Measurements from ENCODE around the gene LHFPL3.
A peak's percentile ranks its signal among the peaks of the same experiment; 100 is the strongest.

Gene LHFPL3

GRCh38 chr7:104826135-104826534, 497.7 kb downstream of the LHFPL3 start:
- no peaks in the 10 kb centered on the region for H3K36me3 Mint-ChIP-seq (ENCODE audit: low read depth)
- no peak overlapping the region for H3K27ac Mint-ChIP-seq
- H3K4me3 Mint-ChIP-seq: no peak overlapping the region
- peaks cover 3% of the 10 kb centered on the region for H3K4me1 Mint-ChIP-seq
- H3K27me3 Mint-ChIP-seq (ENCODE audit: low read depth): peaks cover 9% of the 10 kb centered on the region
- H3K9me3 Mint-ChIP-seq: no peaks in the 10 kb centered on the region
- no peak for TF ChIP-seq CTCF (IDR thresholded peaks at IDR 0.05; ENCODE audit: unreplicated experiment in 3 of 3)

- H3K4me1 Mint-ChIP-seq: peaks cover 7% of the 10 kb centered on the region
- H3K9me3 Mint-ChIP-seq: no peaks in the 10 kb centered on the region
- no peaks in the 10 kb centered on the region for H3K36me3 Mint-ChIP-seq (ENCODE audit: low read depth)
- TF ChIP-seq CTCF (IDR thresholded peaks at IDR 0.05; ENCODE audit: unreplicated experiment in 3 of 3): no peak
- H3K4me3 Mint-ChIP-seq: no peak overlapping the region
- no peaks in the 10 kb centered on the region for H3K27me3 Mint-ChIP-seq (ENCODE audit: low read depth)
- H3K27ac Mint-ChIP-seq: no peak overlapping the region
Observed at GRCh38 chr7:104836976-104837375, 508.6 kb downstream of the LHFPL3 start.

DNA sequence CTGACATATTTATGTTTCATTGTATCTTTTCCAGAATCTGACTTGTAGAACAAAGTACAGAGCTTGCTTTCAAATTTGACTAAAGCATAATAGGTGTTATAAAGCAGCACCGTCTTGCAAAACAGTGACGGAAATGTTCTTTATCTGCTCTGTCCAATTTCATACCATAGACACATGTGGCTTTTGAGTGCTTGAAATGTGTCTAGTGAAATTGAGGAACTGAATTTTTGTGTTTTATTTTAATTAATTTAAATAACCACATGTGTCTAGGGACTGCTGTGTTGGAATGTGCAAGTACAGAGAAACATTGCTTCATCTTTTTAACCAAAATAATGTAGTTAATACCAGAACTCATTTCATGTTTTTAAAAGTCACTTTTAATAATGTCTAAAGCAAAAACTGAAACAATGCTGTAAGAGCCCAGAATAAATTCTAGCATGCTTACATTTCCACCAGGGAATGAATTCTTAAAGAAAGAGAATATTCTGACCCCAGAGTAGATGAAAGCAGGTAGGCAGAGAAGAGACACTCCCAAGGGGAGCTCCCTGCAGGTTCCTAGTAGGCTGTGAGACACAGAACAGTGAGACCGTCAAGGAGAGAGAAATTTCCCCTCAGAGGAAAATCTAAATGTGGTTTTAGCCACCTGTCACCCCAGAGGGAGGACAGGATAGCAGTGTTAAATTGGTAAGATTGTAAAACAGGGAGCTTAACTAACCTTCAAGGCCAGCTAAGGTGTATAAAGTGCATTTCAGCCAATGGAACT, 510.3 kb downstream of the LHFPL3 start:
- Mint-ChIP-seq H3K4me1 (peaks cover 8% of the 10 kb centered on the region), H3K36me3 (ENCODE audit: low read depth) (no peaks in the 10 kb centered on the region), H3K27ac (no peak overlapping the region), H3K4me3 (no peak overlapping the region), H3K27me3 (ENCODE audit: low read depth) (no peaks in the 10 kb centered on the region), H3K9me3 (no peaks in the 10 kb centered on the region)
- no peak for TF ChIP-seq CTCF (IDR thresholded peaks at IDR 0.05; ENCODE audit: unreplicated experiment in 3 of 3)

- Mint-ChIP-seq H3K27me3 (ENCODE audit: low read depth) (no peaks in the 10 kb centered on the region), H3K4me3 (no peak overlapping the region), H3K9me3 (no peaks in the 10 kb centered on the region), H3K36me3 (ENCODE audit: low read depth) (no peaks in the 10 kb centered on the region), H3K27ac (no peak overlapping the region), H3K4me1 (peaks cover 8% of the 10 kb centered on the region)
- TF ChIP-seq CTCF (IDR thresholded peaks at IDR 0.05; ENCODE audit: unreplicated experiment in 3 of 3): no peak
Observed at GRCh38 chr7:104839842-104840241, 511.4 kb downstream of the LHFPL3 start.

DNA sequence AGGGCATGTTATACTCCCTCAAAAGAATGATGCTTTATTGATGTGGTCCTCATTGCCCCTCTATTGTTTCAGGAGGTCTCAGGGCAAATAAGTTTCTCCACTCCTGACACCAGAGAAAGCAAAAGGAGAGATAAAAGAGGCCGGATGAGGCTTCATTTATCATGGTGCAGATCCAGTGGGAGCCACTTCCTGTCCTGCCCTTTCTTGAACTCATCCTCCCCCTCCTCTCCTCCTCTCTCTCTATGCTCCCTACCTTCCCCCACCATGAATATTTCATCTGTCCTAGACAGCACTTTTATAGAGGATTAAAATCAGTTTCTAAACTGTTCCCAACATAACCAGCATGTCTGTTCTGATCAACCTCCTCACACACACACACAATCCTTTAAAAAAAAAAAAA, 513.4 kb downstream of the LHFPL3 start:
- Mint-ChIP-seq H3K9me3 (no peaks in the 10 kb centered on the region), H3K4me3 (no peak overlapping the region), H3K27me3 (ENCODE audit: low read depth) (no peaks in the 10 kb centered on the region), H3K4me1 (peaks cover 12% of the 10 kb centered on the region), H3K36me3 (ENCODE audit: low read depth) (no peaks in the 10 kb centered on the region), H3K27ac (peak overlapping the region in 2 of 3 experiments; percentile 23 to 24)
- no peak for TF ChIP-seq CTCF (IDR thresholded peaks at IDR 0.05; ENCODE audit: unreplicated experiment in 3 of 3)

- Mint-ChIP-seq H3K4me3 (no peak overlapping the region), H3K27me3 (ENCODE audit: low read depth) (peaks cover under 1% of the 10 kb centered on the region), H3K4me1 (peaks cover 12% of the 10 kb centered on the region), H3K36me3 (ENCODE audit: low read depth) (no peaks in the 10 kb centered on the region), H3K27ac (no peak overlapping the region), H3K9me3 (no peaks in the 10 kb centered on the region)
- TF ChIP-seq CTCF (IDR thresholded peaks at IDR 0.05; ENCODE audit: unreplicated experiment in 3 of 3): no peak
Observed at GRCh38 chr7:104843198-104843597, 514.8 kb downstream of the LHFPL3 start.
